Measurements from ENCODE around the gene DPP4. TPM values are rescaled to one million over a fixed set of nuclear protein-coding genes. Genes with fewer than 3 reads are reported as not detected.

The DPP4 gene
- total and polyA plus RNA-seq, 2 of the 13 experiments (the other 11 are each of a cell fraction or from before 2014, with no cell fraction given), result 39.4 to 109 TPM

DNA sequence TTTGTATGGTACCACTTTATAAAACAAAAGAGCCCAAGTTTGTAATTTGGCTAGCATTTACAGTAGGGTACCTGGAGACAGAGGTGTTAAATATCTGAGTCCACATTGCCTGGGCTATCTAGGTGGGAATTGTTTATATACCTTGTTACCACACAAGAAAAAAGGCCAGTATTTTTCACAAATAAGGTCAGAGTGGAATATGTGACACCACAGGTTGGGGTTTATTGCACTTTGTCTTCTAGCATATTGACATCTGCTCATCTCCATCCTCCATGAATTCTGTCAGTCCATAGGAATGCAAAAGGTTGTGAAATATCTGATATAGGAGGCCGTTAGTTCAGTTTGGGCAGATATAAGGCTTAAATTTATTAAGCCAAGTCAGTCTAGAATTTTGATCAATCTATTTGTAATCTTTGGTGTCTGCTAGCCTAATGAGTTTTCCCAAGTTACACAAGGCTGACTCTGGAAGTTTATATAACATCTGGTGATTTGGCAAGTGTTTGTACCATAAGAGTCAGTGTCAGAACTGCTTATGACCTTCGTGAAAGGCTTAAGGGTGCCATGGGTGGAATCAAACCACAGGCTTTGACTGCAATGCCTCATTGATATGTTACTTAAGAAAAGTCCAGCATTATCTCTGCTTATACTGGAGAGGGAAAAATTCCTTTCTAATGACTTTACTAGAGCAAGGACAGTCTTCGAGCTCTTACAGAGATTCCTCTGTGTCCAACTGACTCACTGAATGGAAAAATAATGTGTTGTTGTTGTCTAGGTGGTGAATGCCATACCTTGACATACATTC, 11.3 kb upstream of the DPP4 start (continued):
- TF ChIP-seq, protein P1, sequence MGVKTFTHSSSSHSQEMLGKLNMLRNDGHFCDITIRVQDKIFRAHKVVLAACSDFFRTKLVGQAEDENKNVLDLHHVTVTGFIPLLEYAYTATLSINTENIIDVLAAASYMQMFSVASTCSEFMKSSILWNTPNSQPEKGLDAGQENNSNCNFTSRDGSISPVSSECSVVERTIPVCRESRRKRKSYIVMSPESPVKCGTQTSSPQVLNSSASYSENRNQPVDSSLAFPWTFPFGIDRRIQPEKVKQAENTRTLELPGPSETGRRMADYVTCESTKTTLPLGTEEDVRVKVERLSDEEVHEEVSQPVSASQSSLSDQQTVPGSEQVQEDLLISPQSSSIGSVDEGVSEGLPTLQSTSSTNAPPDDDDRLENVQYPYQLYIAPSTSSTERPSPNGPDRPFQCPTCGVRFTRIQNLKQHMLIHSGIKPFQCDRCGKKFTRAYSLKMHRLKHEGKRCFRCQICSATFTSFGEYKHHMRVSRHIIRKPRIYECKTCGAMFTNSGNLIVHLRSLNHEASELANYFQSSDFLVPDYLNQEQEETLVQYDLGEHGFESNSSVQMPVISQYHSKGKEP (CRISPR knock-in tag; IDR thresholded peaks at IDR 0.05), result no peak
- TF ChIP-seq, protein P2, sequence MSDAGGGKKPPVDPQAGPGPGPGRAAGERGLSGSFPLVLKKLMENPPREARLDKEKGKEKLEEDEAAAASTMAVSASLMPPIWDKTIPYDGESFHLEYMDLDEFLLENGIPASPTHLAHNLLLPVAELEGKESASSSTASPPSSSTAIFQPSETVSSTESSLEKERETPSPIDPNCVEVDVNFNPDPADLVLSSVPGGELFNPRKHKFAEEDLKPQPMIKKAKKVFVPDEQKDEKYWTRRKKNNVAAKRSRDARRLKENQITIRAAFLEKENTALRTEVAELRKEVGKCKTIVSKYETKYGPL (CRISPR knock-in tag; IDR thresholded peaks at IDR 0.05), result peak; percentile 71; the same call in 1 of the 2 replicates
- no peak for TF ChIP-seq PTBP1 (IDR thresholded peaks at IDR 0.05; ENCODE audit: low read depth, low read length, poor library complexity, severe bottlenecking)
- TF ChIP-seq, protein P3, sequence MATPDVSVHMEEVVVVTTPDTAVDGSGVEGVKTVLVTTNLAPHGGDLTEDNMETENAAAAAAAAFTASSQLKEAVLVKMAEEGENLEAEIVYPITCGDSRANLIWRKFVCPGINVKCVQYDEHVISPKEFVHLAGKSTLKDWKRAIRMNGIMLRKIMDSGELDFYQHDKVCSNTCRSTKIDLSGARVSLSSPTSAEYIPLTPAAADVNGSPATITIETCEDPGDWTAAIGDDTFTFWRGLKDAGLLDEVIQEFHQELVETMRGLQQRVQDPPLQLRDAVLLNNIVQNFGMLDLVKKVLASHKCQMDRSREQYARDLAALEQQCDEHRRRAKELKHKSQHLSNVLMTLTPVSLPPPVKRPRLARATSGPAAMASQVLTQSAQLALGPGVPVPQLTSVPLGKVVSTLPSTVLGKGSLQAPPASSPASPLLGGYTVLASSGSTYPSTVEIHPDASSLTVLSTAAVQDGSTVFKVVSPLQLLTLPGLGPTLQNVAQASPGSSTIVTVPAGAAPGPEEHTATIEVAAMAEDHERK (CRISPR knock-in tag; IDR thresholded peaks at IDR 0.05; ENCODE audit: low read depth), result 0 out of 2 replicates have a peak, but pooled peaks have one; percentile 20
- TF ChIP-seq KMT2A (CRISPR knock-in tag; IDR thresholded peaks at IDR 0.05), result no peak
- no peak for TF ChIP-seq HNRNPUL1 (IDR thresholded peaks at IDR 0.05; ENCODE audit: low read depth, low read length)
- no peak for TF ChIP-seq NR2F1 (CRISPR knock-in tag; IDR thresholded peaks at IDR 0.05)
- TF ChIP-seq GZF1 (CRISPR knock-in tag; IDR thresholded peaks at IDR 0.05), result no peak
- TF ChIP-seq NPAS2 (CRISPR knock-in tag; IDR thresholded peaks at IDR 0.05; ENCODE audit: borderline replicate concordance), result no peak
- no peak for TF ChIP-seq CBX2 (IDR thresholded peaks at IDR 0.05; ENCODE audit: low read depth, low read length)
- TF ChIP-seq CBX2 (CRISPR knock-in tag; IDR thresholded peaks at IDR 0.05; ENCODE audit: low read depth), result no peak
- no peak for TF ChIP-seq DNMT3B (CRISPR knock-in tag; conservative IDR thresholded peaks at IDR 0.05)
- TF ChIP-seq NFIC (IDR thresholded peaks at IDR 0.05; ENCODE audit: low read length), result peak; percentile 67; the same call in 1 of the 2 replicates
- TF ChIP-seq, protein P4, sequence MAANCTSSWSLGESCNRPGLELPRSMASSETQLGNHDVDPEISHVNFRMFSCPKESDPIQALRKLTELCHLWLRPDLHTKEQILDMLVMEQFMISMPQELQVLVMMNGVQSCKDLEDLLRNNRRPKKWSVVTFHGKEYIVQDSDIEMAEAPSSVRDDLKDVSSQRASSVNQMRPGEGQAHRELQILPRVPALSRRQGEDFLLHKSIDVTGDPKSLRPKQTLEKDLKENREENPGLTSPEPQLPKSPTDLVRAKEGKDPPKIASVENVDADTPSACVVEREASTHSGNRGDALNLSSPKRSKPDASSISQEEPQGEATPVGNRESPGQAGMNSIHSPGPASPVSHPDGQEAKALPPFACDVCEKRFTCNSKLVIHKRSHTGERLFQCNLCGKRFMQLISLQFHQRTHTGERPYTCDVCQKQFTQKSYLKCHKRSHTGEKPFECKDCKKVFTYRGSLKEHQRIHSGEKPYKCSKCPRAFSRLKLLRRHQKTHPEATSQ (CRISPR knock-in tag; IDR thresholded peaks at IDR 0.05; ENCODE audit: borderline replicate concordance), result peak; percentile 78; the same call in 1 of the 2 replicates
- TF ChIP-seq, protein P5, sequence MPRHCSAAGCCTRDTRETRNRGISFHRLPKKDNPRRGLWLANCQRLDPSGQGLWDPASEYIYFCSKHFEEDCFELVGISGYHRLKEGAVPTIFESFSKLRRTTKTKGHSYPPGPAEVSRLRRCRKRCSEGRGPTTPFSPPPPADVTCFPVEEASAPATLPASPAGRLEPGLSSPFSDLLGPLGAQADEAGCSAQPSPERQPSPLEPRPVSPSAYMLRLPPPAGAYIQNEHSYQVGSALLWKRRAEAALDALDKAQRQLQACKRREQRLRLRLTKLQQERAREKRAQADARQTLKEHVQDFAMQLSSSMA (CRISPR knock-in tag; IDR thresholded peaks at IDR 0.05), result no peak
- TF ChIP-seq SATB2 (CRISPR knock-in tag; IDR thresholded peaks at IDR 0.05), result no peak
- no peak for TF ChIP-seq HDAC6 (IDR thresholded peaks at IDR 0.05; ENCODE audit: low read depth, low read length)
- no peak for TF ChIP-seq ZNF337 (CRISPR knock-in tag; IDR thresholded peaks at IDR 0.05; ENCODE audit: borderline replicate concordance, low read depth)
- TF ChIP-seq, protein P6, sequence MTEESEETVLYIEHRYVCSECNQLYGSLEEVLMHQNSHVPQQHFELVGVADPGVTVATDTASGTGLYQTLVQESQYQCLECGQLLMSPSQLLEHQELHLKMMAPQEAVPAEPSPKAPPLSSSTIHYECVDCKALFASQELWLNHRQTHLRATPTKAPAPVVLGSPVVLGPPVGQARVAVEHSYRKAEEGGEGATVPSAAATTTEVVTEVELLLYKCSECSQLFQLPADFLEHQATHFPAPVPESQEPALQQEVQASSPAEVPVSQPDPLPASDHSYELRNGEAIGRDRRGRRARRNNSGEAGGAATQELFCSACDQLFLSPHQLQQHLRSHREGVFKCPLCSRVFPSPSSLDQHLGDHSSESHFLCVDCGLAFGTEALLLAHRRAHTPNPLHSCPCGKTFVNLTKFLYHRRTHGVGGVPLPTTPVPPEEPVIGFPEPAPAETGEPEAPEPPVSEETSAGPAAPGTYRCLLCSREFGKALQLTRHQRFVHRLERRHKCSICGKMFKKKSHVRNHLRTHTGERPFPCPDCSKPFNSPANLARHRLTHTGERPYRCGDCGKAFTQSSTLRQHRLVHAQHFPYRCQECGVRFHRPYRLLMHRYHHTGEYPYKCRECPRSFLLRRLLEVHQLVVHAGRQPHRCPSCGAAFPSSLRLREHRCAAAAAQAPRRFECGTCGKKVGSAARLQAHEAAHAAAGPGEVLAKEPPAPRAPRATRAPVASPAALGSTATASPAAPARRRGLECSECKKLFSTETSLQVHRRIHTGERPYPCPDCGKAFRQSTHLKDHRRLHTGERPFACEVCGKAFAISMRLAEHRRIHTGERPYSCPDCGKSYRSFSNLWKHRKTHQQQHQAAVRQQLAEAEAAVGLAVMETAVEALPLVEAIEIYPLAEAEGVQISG (CRISPR knock-in tag; IDR thresholded peaks at IDR 0.05), result no peak
